H9 (cell line): ENCODE results near the gene PIGBOS1. TPM values are rescaled to one million over a fixed set of nuclear protein-coding genes. Genes with fewer than 3 reads are reported as not detected.

Experiments
- DNase-seq: peaks from one replicate; pipeline ENCODE4 v3.0.0-alpha.2; 2017
- H2AFZ ChIP-seq: one replicate; pipeline ENCODE4 v1.6.1; 2013; ENCODE audit warnings: mild to moderate bottlenecking, low read length, control low read depth, moderate library complexity
- H2AK5ac ChIP-seq: 2 replicates; pipeline ENCODE4 v1.6.1; 2013; ENCODE audit warnings: low read length, control low read depth, mixed read lengths; ENCODE audit not compliant: insufficient read length
- H2BK120ac ChIP-seq: one replicate; pipeline ENCODE4 v1.6.1; 2013; ENCODE audit warnings: low read depth, mild to moderate bottlenecking, low read length, control low read depth, inconsistent platforms; ENCODE audit not compliant: poor library complexity, severe bottlenecking
- H2BK12ac ChIP-seq: 2 replicates; pipeline ENCODE4 v1.6.1; 2013; ENCODE audit warnings: low read length, control low read depth, mixed read lengths, low read depth; ENCODE audit not compliant: insufficient read length
- H2BK15ac ChIP-seq: 2 replicates; pipeline ENCODE4 v1.6.1; 2013; ENCODE audit warnings: low read depth, low read length, control low read depth
- H2BK20ac ChIP-seq: one replicate; pipeline ENCODE4 v1.6.1; 2013; ENCODE audit warnings: low read depth, mild to moderate bottlenecking, low read length, control low read depth, inconsistent platforms; ENCODE audit not compliant: poor library complexity, severe bottlenecking
- H2BK5ac ChIP-seq: 2 replicates; pipeline ENCODE4 v1.6.1; 2013; ENCODE audit warnings: low read length, control low read depth, mixed read lengths; ENCODE audit not compliant: insufficient read length
- H3K14ac ChIP-seq: 2 replicates; pipeline ENCODE4 v1.6.1; 2013; ENCODE audit warnings: low read length, control low read depth; ENCODE audit not compliant: insufficient read depth
- H3K18ac ChIP-seq: 2 replicates; pipeline ENCODE4 v1.6.1; 2013; ENCODE audit warnings: low read depth, mild to moderate bottlenecking, mixed read lengths, low read length, control low read depth; ENCODE audit not compliant: insufficient read length
- H3K23ac ChIP-seq: 2 replicates; pipeline ENCODE4 v1.6.1; 2013; ENCODE audit warnings: low read length, control low read depth, mixed read lengths, low read depth; ENCODE audit not compliant: insufficient read length
- H3K23me2 ChIP-seq: 2 replicates; pipeline ENCODE4 v1.6.1; 2013; ENCODE audit warnings: low read depth, mild to moderate bottlenecking, mixed read lengths, low read length, control low read depth; ENCODE audit not compliant: insufficient read length, poor library complexity, severe bottlenecking
- H3K27ac ChIP-seq: 2 replicates; pipeline ENCODE4 v1.5.1; 2013; ENCODE audit warnings: low read length, control low read depth, mixed read lengths, low read depth; ENCODE audit not compliant: insufficient read length
- H3K27me3 ChIP-seq: 2 replicates; pipeline ENCODE4 v1.6.1; 2013; ENCODE audit warnings: low read length, control low read depth, inconsistent platforms; ENCODE audit not compliant: insufficient read depth
- H3K4ac ChIP-seq: 2 replicates; pipeline ENCODE4 v1.6.1; 2013; ENCODE audit warnings: low read depth, mild to moderate bottlenecking, control low read depth, inconsistent platforms, low read length, moderate library complexity
- H3K4me1 ChIP-seq: 2 replicates; pipeline ENCODE4 v1.6.1; 2013; ENCODE audit warnings: low read length, control low read depth, inconsistent platforms; ENCODE audit not compliant: insufficient read depth
- H3K4me2 ChIP-seq: 2 replicates; pipeline ENCODE4 v1.6.1; 2013; ENCODE audit warnings: low read length, control low read depth, mixed read lengths; ENCODE audit not compliant: insufficient read length, insufficient read depth
- H3K56ac ChIP-seq: 2 replicates; pipeline ENCODE4 v1.6.1; 2013; ENCODE audit warnings: low read depth, mild to moderate bottlenecking, mixed read lengths, low read length, control low read depth; ENCODE audit not compliant: insufficient read length
- H3K79me1 ChIP-seq: 2 replicates; pipeline ENCODE4 v1.6.1; 2013; ENCODE audit warnings: low read depth, mild to moderate bottlenecking, moderate library complexity, low read length, control low read depth, inconsistent platforms; ENCODE audit not compliant: insufficient read depth, poor library complexity, severe bottlenecking
- H3K79me2 ChIP-seq: 2 replicates; pipeline ENCODE4 v1.6.1; 2013; ENCODE audit warnings: low read length, control low read depth, inconsistent platforms; ENCODE audit not compliant: insufficient read depth
- H3K9ac ChIP-seq: 2 replicates; pipeline ENCODE4 v1.6.1; 2013; ENCODE audit warnings: low read length, control low read depth, mixed read lengths; ENCODE audit not compliant: insufficient read length; ENCODE audit errors: extremely low read depth
- H3K9me3 ChIP-seq: one replicate; pipeline ENCODE4 v1.6.1; 2013; ENCODE audit warnings: low read depth, low read length, inconsistent platforms; ENCODE audit not compliant: control insufficient read depth
- H3T11ph ChIP-seq: one replicate; pipeline ENCODE4 v1.6.1; 2013; ENCODE audit warnings: mild to moderate bottlenecking, low read length, control low read depth, inconsistent platforms
- H4K20me1 ChIP-seq: one replicate; pipeline ENCODE4 v1.6.1; 2013; ENCODE audit not compliant: control insufficient read depth, insufficient read length, insufficient read depth
- H4K5ac ChIP-seq: 2 replicates; pipeline ENCODE4 v1.6.1; 2013; ENCODE audit warnings: low read depth, mild to moderate bottlenecking, mixed read lengths, low read length, control low read depth; ENCODE audit not compliant: insufficient read length
- H4K8ac ChIP-seq: replicated peaks from 2 replicates; pipeline ENCODE4 v1.6.1; 2013; ENCODE audit warnings: low read length, control low read depth, mixed read lengths, low read depth; ENCODE audit not compliant: insufficient read length
- H4K91ac ChIP-seq: 2 replicates; pipeline ENCODE4 v1.6.1; 2013; ENCODE audit warnings: low read depth, mild to moderate bottlenecking, moderate library complexity, mixed read lengths, low read length, control low read depth; ENCODE audit not compliant: insufficient read length
- H3K27ac Mint-ChIP-seq, 3 experiments: 2 replicates in 2 of 3; 3 replicates in 1 of 3; pipeline ENCODE4 v1.8.0; 2020 to 2021; ENCODE audit warnings: mixed read lengths in 3 of 3, mild to moderate bottlenecking in 1 of 3, moderate library complexity in 1 of 3
- H3K27me3 Mint-ChIP-seq: 2 replicates; pipeline ENCODE4 v1.8.0; 2021; ENCODE audit warnings: low read depth, mild to moderate bottlenecking, moderate library complexity, mixed read lengths
- H3K36me3 Mint-ChIP-seq, 3 experiments: 2 replicates in 2 of 3; 3 replicates in 1 of 3; pipeline ENCODE4 v1.8.0; 2020 to 2021; ENCODE audit warnings: low read depth in 3 of 3, mixed read lengths in 3 of 3; ENCODE audit not compliant: insufficient read depth in 1 of 3
- H3K4me1 Mint-ChIP-seq, 2 experiments: 2 replicates each; pipeline ENCODE4 v1.8.0; 2020; ENCODE audit warnings: mixed read lengths in 2 of 2
- H3K4me3 Mint-ChIP-seq, 2 experiments: 2 replicates in 1 of 2; 3 replicates in 1 of 2; pipeline ENCODE4 v1.8.0; 2020 to 2021; ENCODE audit warnings: mild to moderate bottlenecking in 2 of 2, mixed read lengths in 2 of 2, moderate library complexity in 1 of 2
- H3K9me3 Mint-ChIP-seq, 2 experiments: 2 replicates in 1 of 2; 3 replicates in 1 of 2; pipeline ENCODE4 v1.8.0; 2020; ENCODE audit warnings: mild to moderate bottlenecking in 2 of 2, mixed read lengths in 2 of 2, moderate library complexity in 1 of 2
- WGBS: extraction: QIAGEN DNeasy Blood & Tissue Kit; methylation state at CpG from one replicate; pipeline ENCODE4 v1.1.7; 2013; ENCODE audit warnings: missing lambda C conversion rate, low lambda C conversion rate, mixed read lengths; ENCODE audit not compliant: insufficient read length; ENCODE audit errors: extremely low coverage; 5-methylcytosine and 5-hydroxymethylcytosine counted together
- total RNA-seq: library from RNA; stranded (reverse); gene quantifications from 2 replicates; pipeline ENCODE4 v1.2.1, GENCODE V29; 2021
- TF ChIP-seq, protein P1 (sequence below): fragments of 200-600 bp; sonication (generic); conservative IDR thresholded peaks from 3 replicates; pipeline ENCODE4 v1.8.0; 2021; ENCODE audit warnings: antibody characterized with exemption, mild to moderate bottlenecking

The PIGBOS1 gene
- total RNA-seq, 1 experiment from 2014 or later: 10.4 TPM

DNA sequence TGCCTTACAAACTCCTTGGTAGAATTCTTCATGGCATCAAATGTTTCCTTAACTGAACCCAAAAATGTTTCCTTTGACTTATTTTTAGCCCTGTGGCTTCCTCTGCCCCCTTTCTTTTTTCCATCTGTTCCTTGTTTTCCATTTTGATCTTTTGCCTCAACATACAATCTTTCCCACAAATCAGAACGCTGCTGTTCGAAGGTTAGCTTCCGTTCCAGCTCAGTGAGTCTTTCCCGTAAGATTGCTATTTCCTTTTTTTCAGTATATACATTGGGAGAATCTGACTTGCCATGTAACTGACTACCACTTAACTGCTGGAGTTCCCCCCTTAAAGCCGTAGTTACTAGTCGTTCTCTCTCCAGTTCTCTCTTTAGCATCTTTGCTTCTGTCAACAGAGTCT, 41.3 kb upstream of the PIGBOS1 start:
- H3K27me3 ChIP-seq: no peaks in the 10 kb centered on the region
- TF ChIP-seq, protein P1, sequence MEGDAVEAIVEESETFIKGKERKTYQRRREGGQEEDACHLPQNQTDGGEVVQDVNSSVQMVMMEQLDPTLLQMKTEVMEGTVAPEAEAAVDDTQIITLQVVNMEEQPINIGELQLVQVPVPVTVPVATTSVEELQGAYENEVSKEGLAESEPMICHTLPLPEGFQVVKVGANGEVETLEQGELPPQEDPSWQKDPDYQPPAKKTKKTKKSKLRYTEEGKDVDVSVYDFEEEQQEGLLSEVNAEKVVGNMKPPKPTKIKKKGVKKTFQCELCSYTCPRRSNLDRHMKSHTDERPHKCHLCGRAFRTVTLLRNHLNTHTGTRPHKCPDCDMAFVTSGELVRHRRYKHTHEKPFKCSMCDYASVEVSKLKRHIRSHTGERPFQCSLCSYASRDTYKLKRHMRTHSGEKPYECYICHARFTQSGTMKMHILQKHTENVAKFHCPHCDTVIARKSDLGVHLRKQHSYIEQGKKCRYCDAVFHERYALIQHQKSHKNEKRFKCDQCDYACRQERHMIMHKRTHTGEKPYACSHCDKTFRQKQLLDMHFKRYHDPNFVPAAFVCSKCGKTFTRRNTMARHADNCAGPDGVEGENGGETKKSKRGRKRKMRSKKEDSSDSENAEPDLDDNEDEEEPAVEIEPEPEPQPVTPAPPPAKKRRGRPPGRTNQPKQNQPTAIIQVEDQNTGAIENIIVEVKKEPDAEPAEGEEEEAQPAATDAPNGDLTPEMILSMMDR: no peak
- H4K91ac ChIP-seq: no peak overlapping the region
- no peaks in the 10 kb centered on the region for H3K79me1 ChIP-seq
- H3K9me3 ChIP-seq: no peaks in the 10 kb centered on the region
- no peak overlapping the region for H2BK15ac ChIP-seq
- H3K36me3 Mint-ChIP-seq: no peaks in the 10 kb centered on the region; a peak in 1 of 7 replicates
- no peak overlapping the region for H3K56ac ChIP-seq
- no peak overlapping the region for H2BK120ac ChIP-seq
- H3T11ph ChIP-seq: no peak overlapping the region
- no peak overlapping the region for H2AK5ac ChIP-seq
- no CpG with 5 or more reads among the region's 6 CpGs for WGBS
- H3K27ac Mint-ChIP-seq: no peak overlapping the region
- H3K27me3 Mint-ChIP-seq: no peaks in the 10 kb centered on the region
- no peak for DNase-seq
- no peak overlapping the region for H3K23ac ChIP-seq
- H3K23me2 ChIP-seq: no peaks in the 10 kb centered on the region
- H2AFZ ChIP-seq: no peak overlapping the region
- H3K18ac ChIP-seq: no peak overlapping the region
- no peak overlapping the region for H2BK12ac ChIP-seq
- no peak overlapping the region for H3K4me3 Mint-ChIP-seq
- H4K20me1 ChIP-seq: no peaks in the 10 kb centered on the region
- H3K9ac ChIP-seq: no peak overlapping the region
- H2BK5ac ChIP-seq: no peak overlapping the region
- peaks cover 0 to 7% of the 10 kb centered on the region in 2 experiments; a peak in 1 of 4 replicates for H3K4me1 Mint-ChIP-seq
- no peak overlapping the region for H3K14ac ChIP-seq
- H3K4me2 ChIP-seq: no peak overlapping the region
- H3K4me1 ChIP-seq: no peaks in the 10 kb centered on the region
- H4K5ac ChIP-seq: no peak overlapping the region
- no peaks in the 10 kb centered on the region for H3K79me2 ChIP-seq
- no peak overlapping the region for H4K8ac ChIP-seq
- no peaks in the 10 kb centered on the region for H3K9me3 Mint-ChIP-seq
- no peak overlapping the region for H3K4ac ChIP-seq
- no peak overlapping the region for H3K27ac ChIP-seq
- H2BK20ac ChIP-seq: no peak overlapping the region
